NAMALWA (cell line): Measurements from ENCODE around the gene SMYD3.
"Not testable (repeated sequence)": the region's sequence is repeated elsewhere in the genome, so short reads cannot be mapped to it uniquely, and the experiment has no call there.

Experiments
- DNase-seq: peaks from one replicate; pipeline ENCODE4 v3.0.0-alpha.2; 2015; ENCODE audit warnings: low spot score

The SMYD3 gene

DNA sequence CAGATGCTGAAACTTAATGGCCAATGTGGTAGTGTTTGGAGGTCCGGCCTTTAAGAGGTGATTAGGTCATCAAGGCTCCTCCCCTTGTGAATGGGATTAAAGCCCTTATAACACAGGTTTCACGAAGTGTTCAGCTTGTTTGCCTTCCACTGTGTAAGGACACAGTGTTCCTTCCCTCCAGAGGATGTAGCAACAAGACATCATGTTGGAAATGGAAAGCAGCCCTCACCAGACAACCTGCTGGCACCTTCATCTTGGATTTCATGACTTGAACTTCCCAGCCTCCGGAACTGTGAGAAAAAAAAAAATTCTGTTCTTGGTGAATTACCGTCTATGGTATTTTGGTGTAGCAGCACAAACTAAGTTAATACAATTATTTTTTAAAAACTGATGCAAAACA is 738.5 kb downstream of the SMYD3 start:
- no peak for DNase-seq

DNA sequence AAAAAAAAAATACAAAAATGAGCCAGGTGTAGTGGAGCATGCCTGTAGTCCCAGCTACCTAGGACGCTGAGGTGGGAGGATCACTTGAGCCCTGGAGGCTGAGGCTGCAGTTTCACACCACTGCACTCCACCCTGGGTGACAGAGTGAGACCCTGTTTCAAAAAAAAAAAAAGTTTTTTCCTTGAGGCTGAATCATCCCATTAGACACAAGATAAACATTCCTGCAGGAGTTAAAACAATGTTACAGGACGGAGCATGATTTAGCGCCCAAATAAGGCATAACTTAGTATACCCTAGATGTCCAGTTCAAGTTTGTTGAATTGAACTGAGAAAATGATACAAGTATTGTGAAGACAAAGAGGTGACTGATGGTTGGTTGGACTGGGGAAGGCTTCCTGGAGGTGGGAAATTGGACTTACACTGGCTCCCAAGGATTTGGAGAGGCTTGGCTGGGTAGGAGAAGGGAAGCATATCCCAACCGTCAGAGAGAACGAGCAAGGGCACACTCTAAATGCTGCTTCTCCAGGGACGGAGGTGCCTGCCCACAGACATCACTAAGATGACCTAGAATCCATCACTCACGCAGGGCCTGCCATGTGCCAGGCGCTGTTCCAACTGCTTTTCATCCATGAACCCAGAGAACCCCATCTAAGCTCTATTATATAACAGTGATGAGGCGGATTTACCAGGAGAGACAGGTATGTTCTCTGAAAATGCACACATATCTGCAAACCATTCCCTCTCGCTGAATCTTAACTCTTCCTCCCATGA is 741.7 kb downstream of the SMYD3 start:
- no peak for DNase-seq

DNA sequence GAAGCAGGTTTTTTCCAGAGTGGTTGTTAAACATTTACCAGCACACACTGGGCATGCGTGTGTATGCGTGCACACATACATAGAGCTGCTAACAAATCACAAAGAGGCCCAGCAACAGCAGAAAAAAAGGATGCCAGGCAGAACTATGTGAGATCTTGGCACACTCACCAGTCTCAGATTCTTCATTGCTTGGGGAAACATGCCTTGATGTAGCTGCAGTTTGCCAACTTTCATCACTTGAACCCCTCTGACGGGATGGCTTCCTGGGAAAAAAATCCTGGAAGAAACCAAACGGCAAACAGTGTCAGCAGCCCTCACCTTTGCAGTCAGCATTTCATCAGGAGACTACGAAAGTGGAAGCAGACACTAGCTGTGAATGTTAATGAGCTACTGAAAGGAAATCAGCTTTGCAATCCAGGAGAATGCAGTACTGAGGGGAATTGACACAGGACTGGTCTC is 743.2 kb downstream of the SMYD3 start:
- no peak for DNase-seq

DNA sequence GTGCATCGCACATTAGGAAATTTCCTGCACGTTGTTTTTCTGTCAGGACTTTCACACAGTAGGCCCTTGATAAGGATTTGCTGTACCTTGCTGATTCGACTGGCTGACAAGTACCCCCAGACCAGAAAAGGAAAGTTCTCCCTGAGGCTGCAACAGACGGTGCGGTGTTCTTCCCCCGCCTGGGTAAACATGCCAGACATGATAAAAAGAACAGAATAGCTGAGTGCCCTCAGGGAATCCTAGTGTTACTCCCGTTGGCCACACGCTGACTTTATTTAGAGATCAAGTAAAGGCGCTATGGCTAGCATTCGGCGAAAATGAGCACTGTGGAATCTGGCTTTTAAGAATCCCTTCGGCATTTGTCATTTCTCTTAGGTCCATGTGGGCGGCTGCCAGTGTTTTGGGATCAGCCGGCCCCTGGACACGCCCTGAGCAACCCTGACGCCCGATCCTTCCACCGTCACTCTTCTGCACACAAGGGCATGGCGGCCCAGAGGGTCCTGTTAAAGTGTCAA is 744.6 kb downstream of the SMYD3 start:
- DNase-seq: no peak

DNA sequence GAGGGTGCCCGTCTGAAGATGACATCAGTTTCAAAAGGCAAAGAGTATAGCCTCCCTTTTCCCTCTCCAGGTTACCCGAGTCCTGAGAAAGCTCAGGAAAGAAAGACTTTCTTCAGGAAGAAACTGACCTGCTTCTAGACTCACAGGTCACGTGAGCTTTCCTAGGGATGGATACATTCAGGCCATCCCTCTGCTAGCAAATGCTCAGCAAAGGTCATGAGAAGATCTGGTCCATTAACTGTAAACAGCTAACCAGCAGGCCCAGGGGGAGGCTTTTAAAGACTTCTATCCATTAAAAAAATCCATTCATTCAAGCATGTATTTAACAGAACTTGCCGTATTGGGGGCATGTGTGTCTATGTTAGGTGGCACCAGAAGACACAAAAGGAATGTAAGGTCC is 746.8 kb downstream of the SMYD3 start:
- no peak for DNase-seq

DNA sequence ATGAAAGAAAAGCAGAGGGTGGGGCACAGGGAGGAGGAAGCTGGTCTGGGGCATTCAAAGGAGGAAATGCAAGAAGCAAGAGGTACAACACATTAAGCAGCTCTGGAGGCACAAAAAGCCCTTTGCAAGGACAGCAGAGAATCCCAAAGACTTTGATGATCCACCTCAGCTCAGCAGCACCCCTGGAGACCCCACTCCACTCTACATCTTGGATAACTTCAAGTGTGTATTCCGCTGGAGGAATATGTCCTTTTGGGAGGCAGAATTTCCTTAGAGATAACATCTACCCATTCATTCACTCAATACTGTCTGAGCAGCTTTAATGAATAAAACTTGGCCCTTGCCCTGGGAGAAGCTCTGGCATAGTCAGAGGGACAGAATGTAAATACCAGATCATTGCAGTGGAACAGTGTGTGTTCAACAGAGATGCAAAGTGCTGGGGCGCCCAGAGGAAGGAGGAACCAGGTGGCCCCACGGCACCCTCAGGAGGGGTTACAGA is 752.6 kb downstream of the SMYD3 start:
- no peak for DNase-seq

DNA sequence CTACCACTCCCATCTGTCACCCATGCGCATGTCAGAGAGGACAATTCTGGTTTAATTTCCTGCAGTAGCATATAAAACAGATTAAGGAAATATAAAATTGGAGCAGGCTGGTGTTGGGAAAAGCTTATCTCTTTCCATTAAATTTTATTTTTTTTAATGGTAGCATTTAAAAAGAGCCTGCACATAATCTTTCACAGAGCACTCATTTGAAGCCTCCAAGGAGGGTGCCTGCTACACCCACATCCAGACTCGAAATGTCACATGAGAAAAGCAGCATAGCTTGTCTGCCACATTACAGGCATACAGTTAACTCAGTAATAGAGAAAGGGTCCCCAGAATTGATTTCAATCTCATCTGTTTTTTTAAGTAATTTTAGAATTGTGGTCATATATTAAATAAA is 753.3 kb downstream of the SMYD3 start:
- DNase-seq: no peak

DNA sequence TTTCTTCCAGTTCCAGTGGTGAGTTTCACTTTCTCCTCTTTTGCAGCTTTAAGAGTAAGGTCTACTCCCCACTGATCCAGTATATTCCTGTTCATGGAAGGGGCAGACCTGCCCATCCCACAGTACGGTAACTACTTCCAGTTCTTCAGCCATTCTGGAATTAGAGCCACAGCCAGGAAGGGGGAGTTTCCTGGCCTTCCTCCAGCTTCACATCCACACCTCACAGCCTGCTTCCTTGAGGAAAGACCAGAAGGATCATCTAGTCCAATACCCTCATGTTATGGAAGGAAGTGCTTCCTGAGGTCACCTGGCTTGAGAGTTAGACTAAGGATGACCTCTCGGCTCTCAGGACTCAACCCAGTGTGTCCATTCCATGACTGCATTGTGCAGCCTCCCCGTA is 754.5 kb downstream of the SMYD3 start:
- DNase-seq: no peak

DNA sequence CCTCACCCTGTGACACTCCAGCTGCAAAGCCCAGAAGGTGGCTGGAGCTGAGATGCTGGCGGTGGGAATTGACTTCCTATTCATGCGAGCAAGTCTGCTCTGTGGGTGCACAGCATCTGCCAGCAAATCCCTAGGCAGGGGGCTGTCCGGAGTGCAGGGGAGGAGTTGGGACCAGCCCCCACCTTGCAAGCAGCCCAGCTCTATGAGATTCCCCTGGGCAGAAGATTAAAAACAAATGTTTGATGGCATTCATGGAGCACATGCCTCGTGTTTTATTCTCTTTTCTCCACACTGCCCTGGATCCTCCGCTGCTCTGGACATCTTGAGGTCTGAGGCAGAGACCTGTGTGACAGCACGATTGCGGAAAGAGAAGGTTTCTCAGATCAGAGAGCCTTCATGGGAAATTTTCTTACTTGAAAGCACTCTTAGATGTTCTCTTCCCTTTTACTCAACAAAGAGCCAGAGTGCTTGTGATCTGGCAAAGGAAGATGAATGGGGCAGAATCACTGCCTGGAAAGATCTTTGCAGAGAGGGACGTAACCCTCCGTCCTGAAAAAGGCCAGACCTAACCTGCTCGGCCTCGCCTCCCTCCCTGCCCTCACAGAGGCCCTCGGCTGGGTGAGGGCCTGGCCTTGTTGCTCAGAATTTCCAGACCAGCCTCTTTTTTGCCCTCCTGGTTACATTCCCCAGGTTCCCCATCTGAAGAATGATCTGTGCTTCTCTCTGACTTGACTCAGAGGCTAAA is 755.2 kb downstream of the SMYD3 start:
- DNase-seq: no peak

DNA sequence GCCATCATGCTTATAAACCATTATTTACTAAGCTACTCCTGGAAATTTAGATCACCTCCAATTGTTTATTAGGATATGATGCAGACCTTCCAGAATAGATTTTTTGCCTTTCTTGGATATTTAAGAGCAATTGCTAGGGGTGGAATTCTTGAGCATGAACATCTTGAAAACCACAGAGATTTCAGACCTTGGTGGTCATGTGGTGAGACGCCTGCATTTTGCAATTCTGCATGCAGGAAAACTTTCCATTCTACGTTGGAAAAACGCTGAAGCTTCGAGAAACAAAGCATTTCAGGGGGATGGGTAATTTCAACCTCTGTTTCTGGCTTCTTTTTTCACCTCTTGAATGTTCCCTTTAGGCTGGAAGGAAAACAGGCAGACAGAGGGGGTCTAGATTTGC is 756.0 kb downstream of the SMYD3 start:
- no peak for DNase-seq

DNA sequence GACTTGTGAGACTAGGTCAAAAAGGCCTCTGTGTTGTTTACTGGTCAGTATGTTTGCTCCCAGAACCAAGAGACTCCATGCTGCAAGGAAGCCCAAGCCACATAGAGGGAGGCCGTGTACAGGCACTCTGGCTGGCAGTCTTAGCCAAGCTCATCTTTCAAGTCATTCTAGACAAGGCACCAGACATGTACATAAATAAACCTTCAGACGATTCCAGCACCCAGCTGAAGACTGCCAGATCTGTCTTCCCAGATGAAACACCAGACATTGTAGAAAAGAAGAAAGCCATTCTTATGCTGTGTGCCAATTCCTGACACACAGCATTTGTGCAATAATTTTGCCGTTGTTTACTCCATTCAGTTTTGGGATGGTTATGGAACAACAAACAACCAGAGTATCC is 756.8 kb downstream of the SMYD3 start:
- DNase-seq: no peak

DNA sequence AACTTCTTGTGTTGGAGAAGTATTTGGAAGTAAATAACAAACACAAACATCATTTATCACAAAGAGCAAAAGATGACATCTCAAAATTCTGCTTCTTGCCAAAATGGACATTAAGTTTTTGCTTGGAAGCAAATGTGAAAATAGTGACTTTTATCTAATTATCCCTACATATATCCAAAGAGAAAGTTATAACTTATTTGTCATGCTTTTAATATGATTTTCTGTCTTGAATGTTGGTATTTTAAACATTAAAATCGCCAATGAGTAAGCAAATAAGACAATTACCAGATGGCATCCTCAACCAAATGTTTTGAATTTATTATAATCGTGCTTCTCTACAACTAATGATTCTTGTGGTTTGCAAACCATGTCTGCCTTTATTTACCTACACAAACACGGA is 758.0 kb downstream of the SMYD3 start:
- no peak for DNase-seq

DNA sequence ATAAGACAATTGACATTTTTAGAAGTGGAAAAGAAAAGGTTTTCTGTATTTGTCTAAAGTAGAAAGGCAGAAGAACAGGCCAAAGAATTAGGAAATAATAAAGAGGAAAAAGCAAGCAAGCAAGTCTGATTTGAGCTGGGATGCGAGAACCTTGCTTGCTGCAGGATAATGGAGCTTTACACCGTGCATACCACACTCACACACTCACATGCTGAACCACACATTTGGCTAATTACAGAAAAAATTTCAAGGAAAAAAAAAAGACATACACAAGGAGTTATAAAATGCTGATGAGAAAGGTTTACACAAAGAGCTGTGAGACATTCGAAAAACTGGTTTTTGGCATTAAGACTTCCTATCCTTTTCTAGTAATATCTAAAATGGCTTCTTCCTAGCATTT is 758.4 kb downstream of the SMYD3 start:
- DNase-seq: no peak

DNA sequence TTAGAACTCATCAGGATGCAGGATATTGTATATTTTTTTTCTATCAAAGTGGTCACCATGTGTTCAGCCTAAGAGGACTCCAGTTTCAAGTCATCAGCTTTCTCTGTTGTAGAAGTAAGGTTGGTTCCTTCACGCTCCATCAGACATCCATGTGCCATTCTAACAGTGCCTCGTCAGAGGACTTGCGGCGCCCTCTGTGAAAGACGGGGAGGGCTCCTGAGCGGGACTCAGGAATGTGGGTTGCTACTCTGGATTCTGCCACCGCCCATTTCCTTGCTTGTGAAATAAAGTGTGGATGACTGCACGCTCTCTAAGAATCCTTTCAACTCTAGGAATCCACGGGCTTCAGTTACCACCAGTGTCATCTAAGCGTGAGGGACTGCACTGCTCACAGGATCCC is 758.8 kb downstream of the SMYD3 start:
- DNase-seq: no peak

DNA sequence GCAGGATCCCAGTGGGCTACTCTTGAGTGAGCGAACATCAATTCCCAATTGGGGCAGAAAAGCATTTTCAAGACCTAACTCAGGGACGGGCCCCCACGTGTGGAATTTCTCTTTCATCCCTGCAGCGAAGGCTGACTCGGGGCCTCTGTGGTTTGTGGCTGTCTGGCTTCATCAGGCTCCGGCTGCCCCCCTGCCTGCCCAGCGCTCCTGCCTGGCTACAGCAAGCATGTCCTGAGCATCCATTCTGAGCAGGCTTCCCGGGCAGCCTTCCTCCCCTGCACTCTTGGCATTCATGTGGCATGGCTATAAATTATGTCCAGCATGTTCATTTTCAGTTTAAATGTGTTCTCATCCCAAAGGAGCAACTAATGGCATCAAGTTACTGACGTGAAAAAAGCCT is 764.2 kb downstream of the SMYD3 start:
- DNase-seq: no peak

DNA sequence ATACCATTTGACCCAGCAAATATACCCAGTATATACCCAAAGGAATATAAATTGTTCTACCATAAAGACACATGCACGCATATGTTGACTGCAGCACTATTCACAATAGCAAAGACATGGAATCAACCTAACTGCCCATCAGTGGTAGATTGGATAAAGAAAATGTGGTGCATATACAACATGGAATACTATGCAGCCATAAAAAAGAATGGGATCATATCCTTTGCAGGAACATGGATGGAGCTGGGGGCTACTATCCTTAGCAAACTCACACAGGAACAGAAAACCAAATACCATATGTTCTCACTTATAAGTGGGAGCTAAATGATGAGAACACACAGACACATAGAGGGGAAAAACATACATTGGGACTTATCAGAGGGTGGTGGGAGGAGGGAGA is 766.7 kb downstream of the SMYD3 start:
- DNase-seq: not testable (repeated sequence)

DNA sequence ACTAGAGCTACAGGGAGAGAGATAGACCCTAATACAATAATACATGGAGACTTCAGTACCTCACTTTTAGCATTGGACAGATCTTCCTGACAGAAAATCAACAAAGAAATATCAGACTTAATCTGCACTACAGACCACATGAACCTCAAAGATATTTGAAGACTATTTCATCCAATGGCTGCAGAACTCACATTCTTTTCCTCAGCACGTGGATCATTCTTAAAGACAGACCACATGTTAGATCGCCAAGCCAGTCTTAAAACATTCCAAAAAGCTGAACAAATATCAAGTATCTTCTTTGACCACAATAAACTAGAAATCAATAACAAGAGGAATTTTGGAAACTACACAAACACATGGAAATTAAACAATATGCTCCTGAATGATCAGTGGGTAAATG is 776.3 kb downstream of the SMYD3 start:
- no peak for DNase-seq

DNA sequence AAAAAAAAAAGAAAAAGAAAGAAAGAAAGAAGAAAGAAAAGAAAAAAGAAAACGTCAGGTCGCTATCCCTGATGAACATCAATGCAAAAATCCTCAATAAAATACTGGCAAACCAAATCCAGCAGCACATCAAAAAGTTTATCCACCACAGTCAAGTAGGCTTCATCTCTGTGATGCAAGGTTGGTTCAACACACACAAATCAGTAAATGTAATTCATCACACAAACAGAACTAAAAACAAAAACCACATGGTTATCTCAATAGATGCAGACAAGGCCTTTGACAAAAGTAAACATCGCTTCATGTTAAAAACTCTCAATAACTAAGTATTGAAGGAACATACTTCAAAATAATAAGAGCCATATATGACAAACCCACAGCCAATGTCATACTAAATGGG is 779.0 kb downstream of the SMYD3 start:
- DNase-seq: not testable (repeated sequence)

DNA sequence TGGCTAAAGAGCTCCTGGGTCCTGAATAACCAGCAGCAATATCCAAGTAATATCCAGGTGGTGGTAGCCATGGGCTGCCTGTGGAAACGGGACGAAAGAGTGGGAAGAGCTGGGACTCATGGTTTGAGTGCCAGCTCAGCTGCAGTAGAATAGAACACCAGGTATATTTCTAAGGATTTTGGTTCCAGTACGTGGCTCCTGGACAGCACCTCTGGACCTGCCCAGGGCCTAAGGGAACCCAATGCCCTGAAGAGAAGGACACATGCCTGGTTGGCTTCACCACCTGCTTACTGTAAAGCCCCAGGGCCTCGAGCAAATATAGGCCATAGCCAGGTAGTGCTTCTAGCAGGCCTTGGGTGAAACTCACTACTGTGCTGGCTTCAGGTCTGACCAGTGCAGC is 785.6 kb downstream of the SMYD3 start:
- no peak for DNase-seq

DNA sequence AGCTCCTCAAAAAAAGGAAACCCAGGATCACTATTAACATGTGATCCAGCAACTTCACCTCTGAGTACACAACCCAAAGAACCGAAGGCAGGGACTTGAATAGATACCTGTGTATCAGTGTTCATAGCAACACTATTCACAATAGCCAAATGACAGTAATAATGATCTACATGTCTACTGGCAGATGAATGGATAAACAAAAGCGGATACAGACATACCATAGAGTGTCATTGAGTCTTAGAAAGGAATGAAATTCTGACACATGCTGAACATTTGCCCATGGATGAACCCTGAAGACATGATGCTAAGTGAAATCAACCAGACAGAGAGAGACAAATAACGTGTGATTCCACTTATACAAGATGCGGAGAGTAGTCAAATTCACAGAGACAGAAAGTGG is 788.1 kb downstream of the SMYD3 start:
- no peak for DNase-seq

DNA sequence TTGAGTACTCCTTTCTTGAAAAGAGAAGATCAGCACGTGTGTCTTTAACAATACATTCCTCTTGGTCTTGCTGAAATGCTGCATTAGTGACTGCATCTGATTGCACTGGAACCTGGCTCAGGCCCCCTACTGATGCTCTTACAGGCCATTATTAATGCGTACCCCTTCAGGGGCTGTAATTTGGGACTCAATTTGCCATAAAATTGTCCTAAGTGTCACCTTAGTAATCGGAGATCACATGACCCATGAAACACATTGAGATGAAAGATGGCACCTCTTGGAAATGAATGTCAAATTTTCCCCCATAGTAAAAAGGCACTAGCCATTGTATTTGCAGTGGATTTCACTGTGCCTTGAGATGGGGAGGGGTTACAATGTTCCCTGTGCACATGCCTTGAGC is 789.0 kb downstream of the SMYD3 start:
- no peak for DNase-seq

DNA sequence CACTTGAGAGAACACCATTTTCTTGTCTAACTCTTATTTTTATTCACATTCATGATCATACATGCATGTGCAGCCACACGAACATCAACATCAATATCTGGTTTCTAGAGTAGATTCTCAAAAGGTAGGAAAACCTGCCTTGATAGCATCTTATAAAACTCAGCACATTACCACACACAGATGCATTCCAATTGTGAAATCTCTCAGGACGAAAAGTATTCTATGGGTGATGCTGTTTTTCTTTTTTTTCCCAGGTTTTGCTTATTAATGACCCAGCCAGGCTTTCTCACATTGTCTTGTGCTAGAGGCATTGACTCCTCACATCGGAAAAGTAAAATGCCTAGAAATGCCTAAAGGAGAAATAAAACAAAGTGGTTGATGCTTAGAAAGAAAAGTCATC is 789.5 kb downstream of the SMYD3 start:
- no peak for DNase-seq

DNA sequence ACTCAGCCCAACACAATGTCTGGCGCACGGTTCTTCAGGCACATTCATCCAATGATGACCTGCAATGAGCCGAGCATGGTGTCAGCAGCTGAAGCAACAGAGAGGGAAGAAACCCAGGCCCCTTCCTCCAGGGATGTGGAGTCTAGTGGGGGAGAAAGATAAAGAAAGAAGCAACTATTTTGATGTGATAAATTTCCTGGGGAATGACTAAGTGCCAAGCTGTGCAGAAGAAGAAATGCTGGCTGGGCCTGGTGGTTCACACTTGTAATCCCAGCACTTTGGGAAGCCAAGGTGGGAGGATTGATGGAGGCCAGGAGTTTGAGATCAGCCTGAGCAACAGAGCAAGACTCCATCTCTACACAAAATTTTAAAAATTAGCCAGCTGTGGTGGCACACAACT is 790.5 kb downstream of the SMYD3 start:
- no peak for DNase-seq
